C4-2B (cell line): ENCODE measurements around the gene MYG1.
A peak's percentile ranks its signal among the peaks of the same experiment; 100 is the strongest.

Experiments
- H3K27ac ChIP-seq: fragments of 450-650 bp; 2 replicates; pipeline ENCODE4 v1.5.1; 2017
- ZFX ChIP-seq: fragments of 450-650 bp; IDR thresholded peaks from 2 replicates; pipeline ENCODE4 v1.6.1; 2017
- TF ChIP-seq, protein P1 (sequence below): fragments of 450-650 bp; conservative IDR thresholded peaks from 2 replicates; pipeline ENCODE4 v1.5.1; 2017; ENCODE audit warnings: mild to moderate bottlenecking

MYG1 gene, protein sequence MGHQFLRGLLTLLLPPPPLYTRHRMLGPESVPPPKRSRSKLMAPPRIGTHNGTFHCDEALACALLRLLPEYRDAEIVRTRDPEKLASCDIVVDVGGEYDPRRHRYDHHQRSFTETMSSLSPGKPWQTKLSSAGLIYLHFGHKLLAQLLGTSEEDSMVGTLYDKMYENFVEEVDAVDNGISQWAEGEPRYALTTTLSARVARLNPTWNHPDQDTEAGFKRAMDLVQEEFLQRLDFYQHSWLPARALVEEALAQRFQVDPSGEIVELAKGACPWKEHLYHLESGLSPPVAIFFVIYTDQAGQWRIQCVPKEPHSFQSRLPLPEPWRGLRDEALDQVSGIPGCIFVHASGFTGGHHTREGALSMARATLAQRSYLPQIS

DNA sequence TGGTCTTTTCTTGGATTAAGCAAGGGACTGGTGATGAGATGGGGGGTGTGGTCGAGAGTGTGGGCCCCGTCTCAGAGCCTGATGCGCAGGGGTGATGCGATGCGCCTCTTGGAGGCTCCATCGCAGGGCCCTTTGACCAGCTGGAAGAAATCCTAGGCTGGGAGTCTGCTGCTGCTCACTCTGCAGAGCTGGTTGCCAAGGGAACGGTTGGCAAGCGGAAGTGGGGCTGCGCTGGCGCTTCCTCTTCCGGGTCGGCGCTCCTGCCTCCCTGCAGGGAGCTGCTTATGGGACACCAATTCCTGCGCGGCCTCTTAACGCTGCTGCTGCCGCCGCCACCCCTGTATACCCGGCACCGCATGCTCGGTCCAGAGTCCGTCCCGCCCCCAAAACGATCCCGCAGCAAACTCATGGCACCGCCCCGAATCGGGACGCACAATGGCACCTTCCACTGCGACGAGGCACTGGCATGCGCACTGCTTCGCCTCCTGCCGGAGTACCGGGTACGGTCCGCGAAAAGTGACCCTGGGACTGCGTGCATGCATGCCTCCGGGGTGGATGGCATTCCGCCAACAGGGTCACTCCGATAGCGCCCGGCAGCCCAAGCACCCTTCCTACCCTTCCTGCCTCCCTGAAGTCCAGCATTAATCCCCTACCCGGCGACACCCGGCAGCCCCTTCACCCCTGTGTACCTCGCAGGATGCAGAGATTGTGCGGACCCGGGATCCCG lies at the start of gene MYG1:
TSS of gene MYG1 (plus strand) at position 242 of the 727 bp plus-strand sequence. CDS start at position 285, 43 bp downstream.
- TF ChIP-seq ZFX: 0 out of 2 replicates have a peak, but pooled peaks have one; percentile 17
- TF ChIP-seq, protein P1, sequence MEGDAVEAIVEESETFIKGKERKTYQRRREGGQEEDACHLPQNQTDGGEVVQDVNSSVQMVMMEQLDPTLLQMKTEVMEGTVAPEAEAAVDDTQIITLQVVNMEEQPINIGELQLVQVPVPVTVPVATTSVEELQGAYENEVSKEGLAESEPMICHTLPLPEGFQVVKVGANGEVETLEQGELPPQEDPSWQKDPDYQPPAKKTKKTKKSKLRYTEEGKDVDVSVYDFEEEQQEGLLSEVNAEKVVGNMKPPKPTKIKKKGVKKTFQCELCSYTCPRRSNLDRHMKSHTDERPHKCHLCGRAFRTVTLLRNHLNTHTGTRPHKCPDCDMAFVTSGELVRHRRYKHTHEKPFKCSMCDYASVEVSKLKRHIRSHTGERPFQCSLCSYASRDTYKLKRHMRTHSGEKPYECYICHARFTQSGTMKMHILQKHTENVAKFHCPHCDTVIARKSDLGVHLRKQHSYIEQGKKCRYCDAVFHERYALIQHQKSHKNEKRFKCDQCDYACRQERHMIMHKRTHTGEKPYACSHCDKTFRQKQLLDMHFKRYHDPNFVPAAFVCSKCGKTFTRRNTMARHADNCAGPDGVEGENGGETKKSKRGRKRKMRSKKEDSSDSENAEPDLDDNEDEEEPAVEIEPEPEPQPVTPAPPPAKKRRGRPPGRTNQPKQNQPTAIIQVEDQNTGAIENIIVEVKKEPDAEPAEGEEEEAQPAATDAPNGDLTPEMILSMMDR: no peak
- H3K27ac ChIP-seq: peak within 1 kb of the TSS; percentile 81

DNA sequence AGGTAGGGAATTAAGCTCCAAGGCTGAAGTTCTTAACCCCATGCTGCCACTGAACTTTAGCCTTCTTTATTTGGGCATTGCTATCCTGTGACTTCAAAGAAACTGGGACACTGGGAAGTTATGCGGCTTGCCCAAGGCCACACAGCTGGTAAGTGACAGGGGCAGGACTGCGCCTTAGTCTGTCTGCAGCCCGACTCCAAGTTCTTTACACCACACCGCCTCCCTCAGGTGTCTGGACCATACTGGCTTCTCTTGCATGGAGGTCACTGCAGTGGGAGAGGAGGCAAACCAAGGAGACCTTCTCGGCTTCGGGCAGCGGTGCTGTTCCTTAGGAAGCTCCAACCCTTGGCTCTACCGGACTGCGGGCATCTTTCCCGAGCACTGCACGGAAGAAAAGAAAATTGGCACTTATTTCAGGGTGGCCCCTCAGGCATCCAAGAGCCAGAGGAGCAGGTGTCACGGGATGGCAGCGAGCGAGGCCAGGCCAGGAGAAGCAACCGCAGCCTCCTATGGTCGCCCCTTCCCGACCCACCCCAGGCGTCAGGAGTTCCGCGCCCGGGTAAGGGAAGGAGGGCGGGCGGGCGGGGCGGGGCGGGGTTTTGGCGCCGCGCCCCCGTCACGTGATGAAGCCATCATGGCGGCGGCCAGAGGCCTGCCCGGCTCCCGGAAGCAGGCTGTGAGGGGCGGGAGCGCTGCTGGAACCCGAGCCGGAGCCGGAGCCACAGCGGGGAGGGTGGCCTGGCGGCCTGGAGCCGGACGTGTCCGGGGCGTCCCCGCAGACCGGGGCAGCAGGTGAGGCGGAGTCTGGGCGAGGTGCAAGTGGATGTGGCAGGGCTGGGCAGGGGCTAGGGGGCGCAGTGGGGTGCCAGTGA lies 47.8 kb upstream of the MYG1 start:
- TF ChIP-seq ZFX: no peak; the same call in 1 of the 2 replicates
- TF ChIP-seq, protein P1: no peak

DNA sequence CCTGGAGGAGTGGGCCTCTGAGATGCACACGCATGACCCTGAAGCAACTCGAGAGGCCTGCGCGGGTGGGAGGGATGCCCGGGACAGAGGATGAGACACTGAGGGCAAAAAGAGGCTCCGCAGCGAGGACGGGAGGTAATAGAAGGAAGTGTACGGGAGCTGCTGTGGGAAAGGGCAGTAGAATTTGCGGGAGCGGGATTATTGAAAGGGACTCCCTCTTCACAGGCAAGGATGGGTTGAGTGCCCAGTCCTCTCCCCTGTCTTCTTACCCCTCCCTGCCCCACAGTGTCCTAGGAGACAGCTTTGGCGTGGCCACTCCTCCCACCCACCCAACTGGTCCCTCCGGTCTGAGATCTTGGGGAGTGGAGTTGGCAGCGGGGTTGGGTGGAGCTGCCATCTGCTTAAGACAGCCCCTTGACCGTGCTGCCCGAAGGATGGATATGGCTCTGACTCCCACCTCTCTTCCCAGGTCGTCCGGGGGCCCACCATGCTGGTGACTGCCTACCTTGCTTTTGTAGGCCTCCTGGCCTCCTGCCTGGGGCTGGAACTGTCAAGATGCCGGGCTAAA lies 47.1 kb upstream of the MYG1 start:
- H3K27ac ChIP-seq: peak overlapping the region; percentile 93
- TF ChIP-seq ZFX: 0 out of 2 replicates have a peak, but pooled peaks have one; percentile 79
- TF ChIP-seq, protein P1: no peak

More for the DNA sequence above, 47.8 kb upstream of the MYG1 start:
- peak overlapping the region; percentile 93 for H3K27ac ChIP-seq

DNA sequence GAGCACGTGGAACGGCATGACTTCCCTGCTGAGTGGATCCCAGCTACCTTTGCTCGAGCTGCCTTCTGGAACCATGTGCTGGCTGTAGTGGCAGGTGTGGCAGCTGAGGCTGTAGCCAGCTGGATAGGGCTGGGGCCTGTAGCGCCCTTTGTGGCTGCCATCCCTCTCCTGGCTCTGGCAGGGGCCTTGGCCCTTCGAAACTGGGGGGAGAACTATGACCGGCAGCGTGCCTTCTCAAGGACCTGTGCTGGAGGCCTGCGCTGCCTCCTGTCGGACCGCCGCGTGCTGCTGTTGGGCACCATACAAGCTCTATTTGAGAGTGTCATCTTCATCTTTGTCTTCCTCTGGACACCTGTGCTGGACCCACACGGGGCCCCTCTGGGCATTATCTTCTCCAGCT lies 46.2 kb upstream of the MYG1 start:
- peak overlapping the region; percentile 93 for H3K27ac ChIP-seq
- TF ChIP-seq ZFX: no peak
- TF ChIP-seq, protein P1: no peak

DNA sequence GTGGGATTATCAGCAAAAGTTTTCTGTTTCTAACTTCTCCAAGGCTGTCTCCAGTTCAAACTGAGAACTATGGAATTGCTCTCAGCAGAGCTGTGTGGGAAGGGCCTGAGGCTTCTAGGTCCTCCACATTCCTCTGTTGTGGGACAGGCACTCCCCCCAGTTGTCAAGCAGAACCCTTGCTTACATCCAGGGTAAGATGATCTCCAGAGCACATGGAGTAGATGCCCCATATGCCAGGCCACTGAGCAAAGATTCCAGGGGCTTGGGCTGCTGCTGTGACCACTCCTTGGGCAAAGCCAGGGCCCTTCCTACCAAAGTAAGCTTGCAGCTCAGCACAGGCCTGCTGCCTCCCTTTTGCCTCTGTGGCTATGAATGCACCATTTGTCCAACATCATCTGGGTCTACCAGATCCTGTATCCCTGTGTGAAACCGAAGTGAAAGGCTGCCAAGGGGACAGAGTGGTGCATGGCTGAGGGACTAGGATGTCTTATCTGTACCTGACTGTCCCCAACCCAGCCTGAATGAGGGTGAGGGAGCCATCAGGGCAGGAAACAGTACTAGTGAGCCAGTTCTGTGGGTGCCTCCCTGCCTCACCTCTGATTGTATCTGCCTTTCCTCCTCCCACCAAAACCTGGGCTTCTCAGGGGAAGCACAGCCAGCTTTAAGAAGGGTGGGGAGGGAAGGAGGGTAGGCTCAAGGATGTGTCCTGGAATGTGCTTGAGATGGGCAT lies 44.5 kb upstream of the MYG1 start:
- no peak overlapping the region for H3K27ac ChIP-seq
- TF ChIP-seq, protein P1: no peak
- TF ChIP-seq ZFX: no peak

DNA sequence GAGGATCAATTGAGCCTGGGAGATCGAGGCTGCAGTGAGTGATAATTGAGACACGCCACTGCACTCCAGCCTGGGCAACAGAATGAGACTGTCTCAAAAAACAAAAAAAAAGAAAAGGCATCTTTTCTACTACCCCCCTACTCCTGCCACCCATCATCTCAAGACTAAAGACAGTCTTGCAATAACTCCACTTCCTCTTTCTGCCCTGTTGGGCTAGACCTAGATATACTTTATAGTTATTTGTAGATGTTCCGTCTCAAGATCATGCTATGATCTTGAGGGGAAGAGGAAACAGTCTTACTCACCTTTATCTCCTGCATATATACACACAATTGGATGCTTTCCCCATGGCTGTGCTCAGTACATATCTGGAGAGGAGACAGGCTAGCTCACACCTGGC lies 43.5 kb upstream of the MYG1 start:
- TF ChIP-seq ZFX: no peak
- TF ChIP-seq, protein P1: no peak
- H3K27ac ChIP-seq: no peak overlapping the region
